Measurements from ENCODE around the gene FOXO1. TPM values are rescaled to one million over a fixed set of nuclear protein-coding genes. Genes with fewer than 3 reads are reported as not detected.

Gene FOXO1
- total RNA-seq, 8 experiments from 2014 or later, result 0.63 to 17.3 (median 5.5) TPM

- in situ Hi-C loops (cut with MboI; ENCODE audit: low pct_unique_long_range_greater_than_20kb in 2 of 9, low sequenced_read_pairs in 9 of 9, unreplicated experiment in 9 of 9), result no loop called here
- no peaks in the 10 kb centered on the region for H3K4me1 ChIP-seq (replicated peaks in 1 of 2)
- 15 to 100% (median 90%) methylated on average over 1 to 3 of the region's 3 CpGs; no CpG with 5 or more reads in 1 of the 10 experiments for WGBS, 10 experiments
- ATAC-seq (replicated peaks in 6 of 8), result no peak
- no peak overlapping the region for H3K4me3 ChIP-seq
- H3K27ac ChIP-seq, result no peak overlapping the region
Observed at GRCh38 chr13:40508767-40509342, 157.6 kb downstream of the FOXO1 start.

GRCh38 chr13:40508127-40508526 is 158.3 kb downstream of the FOXO1 start:
- in situ Hi-C loops (cut with MboI; ENCODE audit: low pct_unique_long_range_greater_than_20kb in 2 of 9, low sequenced_read_pairs in 9 of 9, unreplicated experiment in 9 of 9), result no loop called here
- 0 to 82% (median 67%) methylated on average over 1 to 3 of the region's 3 CpGs; no CpG with 5 or more reads in 3 of the 10 experiments for WGBS, 10 experiments

DNA sequence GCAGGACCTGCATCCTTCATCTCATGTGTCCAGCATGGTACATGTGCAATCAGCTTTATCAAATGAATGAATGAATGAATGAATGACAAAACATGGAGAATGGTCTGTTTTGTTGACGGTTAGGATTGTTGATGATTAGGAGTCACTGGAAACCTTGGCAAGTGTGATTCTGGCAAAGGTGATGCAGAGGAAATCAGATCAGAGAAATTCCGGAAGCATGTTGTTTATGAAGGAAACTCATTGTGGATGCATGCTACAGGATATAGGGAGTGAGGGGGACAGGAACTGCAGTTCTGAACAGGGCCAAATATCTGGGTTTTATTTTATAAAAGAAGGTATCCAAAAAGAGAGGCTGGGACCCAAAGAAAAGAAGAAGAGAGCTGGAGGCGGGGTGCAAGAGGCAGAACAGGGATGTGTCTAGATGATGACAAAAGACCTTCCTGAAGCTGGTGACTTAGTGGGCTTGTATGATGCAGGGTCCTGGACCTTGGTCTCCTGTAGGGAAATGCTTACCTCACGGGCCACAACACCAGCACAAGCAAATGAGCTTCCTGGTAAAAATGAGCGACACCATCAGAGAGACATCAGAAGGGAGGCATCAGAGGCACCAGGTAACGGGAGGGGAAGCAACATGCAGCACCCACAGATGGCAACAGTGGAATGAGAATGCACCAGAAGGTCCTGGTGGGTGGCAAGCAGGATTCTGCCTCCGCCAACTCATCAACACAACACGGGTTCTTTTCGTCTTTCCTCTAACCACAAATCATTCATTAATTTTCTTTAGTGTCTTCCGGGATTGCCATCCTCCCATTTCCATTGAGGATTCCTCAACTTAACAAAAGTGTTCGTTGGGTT is 159.6 kb downstream of the FOXO1 start:
- WGBS, 10 experiments, result 49 to 100% (median 90%) methylated on average over 1 to 10 of the region's 11 CpGs
- no peak overlapping the region for H3K4me3 ChIP-seq
- no peaks in the 10 kb centered on the region for H3K4me1 ChIP-seq (replicated peaks in 1 of 2)
- ATAC-seq (replicated peaks in 6 of 8), result no peak
- H3K27ac ChIP-seq, result no peak overlapping the region
- in situ Hi-C loops (cut with MboI; ENCODE audit: low pct_unique_long_range_greater_than_20kb in 2 of 9, low sequenced_read_pairs in 9 of 9, unreplicated experiment in 9 of 9), result no loop called here

More at GRCh38 chr13:40508127-40508526, 158.3 kb downstream of the FOXO1 start:
- Histone ChIP-seq H3K27ac (no peak overlapping the region), H3K4me1 (replicated peaks in 1 of 2) (no peaks in the 10 kb centered on the region), H3K4me3 (no peak overlapping the region)
- peak; percentile 26 to 76 (median 58) for ATAC-seq (replicated peaks in 6 of 8)

Other genes starting within 250 kb of the FOXO1 start
- gene MRPS31, start 104.5 kb upstream of the FOXO1 start, total RNA-seq, result 10 to 100 TPM; 22.4 to 35.7 (median 30.7) TPM
- gene SLC25A15, start 123.0 kb upstream of the FOXO1 start, total RNA-seq, result 10 to 100 TPM; 11.0 to 25.1 (median 15.7) TPM